Measurements from ENCODE around the gene PSMB11.

DNA sequence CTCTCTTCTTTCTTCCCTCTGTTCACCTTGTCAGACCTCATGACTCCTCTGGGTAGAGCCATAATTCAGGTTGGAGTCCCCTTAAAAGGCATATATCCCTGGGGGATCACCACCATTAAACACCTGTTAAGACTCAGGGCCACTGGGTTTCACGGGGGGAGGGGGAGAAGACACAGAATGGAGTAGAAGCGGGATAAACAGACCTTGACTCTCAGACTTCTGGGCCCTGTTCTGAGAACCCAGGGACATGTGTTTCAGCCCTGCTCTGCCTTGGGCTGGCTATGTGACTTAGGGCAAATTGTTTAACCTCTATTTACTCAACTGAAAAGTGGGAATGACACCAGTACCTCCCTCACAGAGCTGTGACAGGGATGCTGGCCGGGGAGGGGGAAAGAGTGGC lies 10.7 kb downstream of the PSMB11 start:
- TF ChIP-seq EZH2 (IDR thresholded peaks at IDR 0.05; ENCODE audit: borderline replicate concordance) = no peak
- TF ChIP-seq, protein P1, sequence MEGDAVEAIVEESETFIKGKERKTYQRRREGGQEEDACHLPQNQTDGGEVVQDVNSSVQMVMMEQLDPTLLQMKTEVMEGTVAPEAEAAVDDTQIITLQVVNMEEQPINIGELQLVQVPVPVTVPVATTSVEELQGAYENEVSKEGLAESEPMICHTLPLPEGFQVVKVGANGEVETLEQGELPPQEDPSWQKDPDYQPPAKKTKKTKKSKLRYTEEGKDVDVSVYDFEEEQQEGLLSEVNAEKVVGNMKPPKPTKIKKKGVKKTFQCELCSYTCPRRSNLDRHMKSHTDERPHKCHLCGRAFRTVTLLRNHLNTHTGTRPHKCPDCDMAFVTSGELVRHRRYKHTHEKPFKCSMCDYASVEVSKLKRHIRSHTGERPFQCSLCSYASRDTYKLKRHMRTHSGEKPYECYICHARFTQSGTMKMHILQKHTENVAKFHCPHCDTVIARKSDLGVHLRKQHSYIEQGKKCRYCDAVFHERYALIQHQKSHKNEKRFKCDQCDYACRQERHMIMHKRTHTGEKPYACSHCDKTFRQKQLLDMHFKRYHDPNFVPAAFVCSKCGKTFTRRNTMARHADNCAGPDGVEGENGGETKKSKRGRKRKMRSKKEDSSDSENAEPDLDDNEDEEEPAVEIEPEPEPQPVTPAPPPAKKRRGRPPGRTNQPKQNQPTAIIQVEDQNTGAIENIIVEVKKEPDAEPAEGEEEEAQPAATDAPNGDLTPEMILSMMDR (IDR thresholded peaks at IDR 0.05; ENCODE audit: poor library complexity) = no peak
- TF ChIP-seq EZH2phosphoT487 (IDR thresholded peaks at IDR 0.05; ENCODE audit: low read depth, severe bottlenecking, unreplicated experiment) = no peak

All from hepatocyte (in vitro differentiated cells).